IMR-90 (cell line): Measurements from ENCODE around the gene NOP9. TPM values are rescaled to one million over a fixed set of nuclear protein-coding genes. Genes with fewer than 3 reads are reported as not detected.

Experiments used
- ATAC-seq: fragments of 200-7000 bp; cut with Tn5 transposase; 2 replicates; pipeline ENCODE4 v1.9.1; 2020; ENCODE audit warnings: low read depth, mild to moderate bottlenecking, moderate library complexity
- BruUV-seq: library from RNA; stranded (reverse); fragments of 400-500 nt; replicated peaks from 2 replicates; lab custom pipeline; 2021; lab: Mats Ljungman, UMichigan
- CTCF ChIA-PET: fragments of 300-600 bp; formaldehyde crosslinking; extraction: SDS; loops from one replicate; lab custom pipeline; 2021; ENCODE audit warnings: antibody characterized with exemption; lab: Yijun Ruan, JAX
- POLR2A ChIA-PET: fragments of 300-600 bp; sonication (Branson Sonifier 250); formaldehyde crosslinking; loops from one replicate; lab custom pipeline; 2022; ENCODE audit warnings: antibody characterized with exemption; ENCODE audit not compliant: unreplicated experiment; lab: Charles Lee
- DNase-seq: peaks from one replicate; pipeline ENCODE4 v3.0.0; 2013
- H2AFZ ChIP-seq: replicated peaks from 2 replicates; pipeline ENCODE3; 2013; ENCODE audit warnings: low read length, mild to moderate bottlenecking; ENCODE audit not compliant: poor library complexity
- H2AK5ac ChIP-seq: 2 replicates; pipeline ENCODE4 v1.6.1; 2013; ENCODE audit warnings: low read depth, low read length, inconsistent platforms
- H2AK9ac ChIP-seq: replicated peaks from 2 replicates; pipeline ENCODE3; 2013; ENCODE audit warnings: mild to moderate bottlenecking, low read depth, low read length, moderate library complexity; ENCODE audit not compliant: poor library complexity
- H2BK120ac ChIP-seq: 2 replicates; pipeline ENCODE4 v1.6.1; 2013; ENCODE audit warnings: low read depth, low read length, inconsistent platforms
- H2BK15ac ChIP-seq: 3 replicates; pipeline ENCODE4 v1.6.1; 2013; ENCODE audit warnings: low read depth, low read length, inconsistent platforms
- H2BK20ac ChIP-seq: 2 replicates; pipeline ENCODE4 v1.6.1; 2013; ENCODE audit warnings: low read depth, mild to moderate bottlenecking, inconsistent platforms, low read length, moderate library complexity
- H2BK5ac ChIP-seq: 2 replicates; pipeline ENCODE4 v1.6.1; 2013; ENCODE audit warnings: mild to moderate bottlenecking, low read depth, low read length, inconsistent platforms; ENCODE audit not compliant: poor library complexity, severe bottlenecking
- H3K14ac ChIP-seq: replicated peaks from 2 replicates; pipeline ENCODE4 v1.6.1; 2013; ENCODE audit warnings: low read depth, low read length, inconsistent platforms
- H3K18ac ChIP-seq: 2 replicates; pipeline ENCODE4 v1.6.1; 2013; ENCODE audit warnings: low read depth, low read length, control low read depth
- H3K23ac ChIP-seq: 2 replicates; pipeline ENCODE4 v1.6.1; 2013; ENCODE audit warnings: low read depth, low read length, inconsistent platforms
- H3K27ac ChIP-seq: 2 replicates; pipeline ENCODE4 v1.5.1; 2013; ENCODE audit warnings: mild to moderate bottlenecking, control low read depth, low read length; ENCODE audit not compliant: insufficient read depth
- H3K27me3 ChIP-seq: 2 replicates; pipeline ENCODE4 v1.6.1; 2013; ENCODE audit warnings: low read length; ENCODE audit not compliant: control insufficient read depth, insufficient read depth
- H3K36me3 ChIP-seq: 2 replicates; pipeline ENCODE4 v1.6.1; 2013; ENCODE audit warnings: low read length, mixed read lengths; ENCODE audit not compliant: control insufficient read depth, insufficient read depth
- H3K4ac ChIP-seq: 2 replicates; pipeline ENCODE4 v1.6.1; 2013; ENCODE audit warnings: low read depth, low read length, inconsistent platforms
- H3K4me1 ChIP-seq: 2 replicates; pipeline ENCODE4 v1.6.1; 2013; ENCODE audit warnings: low read length, mixed read lengths; ENCODE audit not compliant: control insufficient read depth, insufficient read depth
- H3K4me2 ChIP-seq: 2 replicates; pipeline ENCODE4 v1.6.1; 2013; ENCODE audit warnings: low read depth, mild to moderate bottlenecking, control low read depth, low read length, moderate library complexity
- H3K4me3 ChIP-seq: 2 replicates; pipeline ENCODE4 v1.5.1; 2013; ENCODE audit warnings: low read depth, mild to moderate bottlenecking, control low read depth, low read length, moderate library complexity; ENCODE audit not compliant: insufficient read depth
- H3K56ac ChIP-seq: 2 replicates; pipeline ENCODE4 v1.6.1; 2013; ENCODE audit warnings: low read length, inconsistent platforms; ENCODE audit not compliant: insufficient read depth; ENCODE audit errors: extremely low read depth
- H3K79me1 ChIP-seq, 2 experiments: 2 replicates each; pipeline ENCODE4 v1.6.1; 2013; ENCODE audit warnings: low read length in 2 of 2, inconsistent platforms in 1 of 2, low read depth in 1 of 2
- H3K9ac ChIP-seq: 2 replicates; pipeline ENCODE4 v1.6.1; 2013; ENCODE audit warnings: low read depth, low read length, control low read depth
- H3K9me1 ChIP-seq: 2 replicates; pipeline ENCODE4 v1.6.1; 2013; ENCODE audit warnings: low read length, inconsistent platforms; ENCODE audit not compliant: insufficient read depth
- H3K9me3 ChIP-seq: 2 replicates; pipeline ENCODE4 v1.6.1; 2013; ENCODE audit warnings: low read length; ENCODE audit not compliant: control insufficient read depth, insufficient read depth
- H4K20me1 ChIP-seq: 2 replicates; pipeline ENCODE4 v1.6.1; 2013; ENCODE audit warnings: low read length, inconsistent platforms; ENCODE audit not compliant: insufficient read depth
- H4K5ac ChIP-seq: 2 replicates; pipeline ENCODE4 v1.6.1; 2013; ENCODE audit warnings: mild to moderate bottlenecking, low read depth, low read length, control low read depth
- H4K8ac ChIP-seq, 2 experiments: 2 replicates each; pipeline ENCODE4 v1.6.1; 2013; ENCODE audit warnings: low read depth in 2 of 2, low read length in 2 of 2, control low read depth in 1 of 2, inconsistent platforms in 1 of 2
- H4K91ac ChIP-seq: 2 replicates; pipeline ENCODE4 v1.6.1; 2013; ENCODE audit warnings: low read depth, low read length, inconsistent platforms; ENCODE audit not compliant: insufficient read depth
- BHLHE40 ChIP-seq: fragments of 150-350 bp; IDR thresholded peaks from 2 replicates; pipeline ENCODE4 v1.6.1; 2016; ENCODE audit warnings: mild to moderate bottlenecking, low read depth, low read length
- CEBPB ChIP-seq: IDR thresholded peaks from 2 replicates; pipeline ENCODE4 v1.6.1; 2012; ENCODE audit warnings: low read depth, low read length, improper control_type of control experiment
- CHD1 ChIP-seq: IDR thresholded peaks from 2 replicates; pipeline ENCODE4 v1.6.1; 2012; ENCODE audit warnings: low read depth, low read length, improper control_type of control experiment
- CTCF ChIP-seq: conservative IDR thresholded peaks from 2 replicates; pipeline ENCODE4 v1.5.1; 2012; ENCODE audit warnings: mild to moderate bottlenecking, low read depth, low read length, improper control_type of control experiment
- ELK1 ChIP-seq: fragments of 150-350 bp; IDR thresholded peaks from 2 replicates; pipeline ENCODE4 v1.6.1; 2016; ENCODE audit warnings: low read depth, mild to moderate bottlenecking, low read length, moderate library complexity, borderline replicate concordance
- FOS ChIP-seq: fragments of 150-350 bp; IDR thresholded peaks from 2 replicates; pipeline ENCODE4 v1.6.1; 2016; ENCODE audit warnings: low read depth, low read length
- MAFK ChIP-seq: IDR thresholded peaks from 2 replicates; pipeline ENCODE4 v1.6.1; 2012; ENCODE audit warnings: low read depth, low read length, improper control_type of control experiment
- MAZ ChIP-seq: IDR thresholded peaks from 2 replicates; pipeline ENCODE4 v1.6.1; 2012; ENCODE audit warnings: low read depth, mild to moderate bottlenecking, low read length, improper control_type of control experiment, moderate library complexity, borderline replicate concordance
- MXI1 ChIP-seq: IDR thresholded peaks from 2 replicates; pipeline ENCODE4 v1.6.1; 2012; ENCODE audit warnings: low read depth, mild to moderate bottlenecking, low read length, moderate library complexity, borderline replicate concordance
- NFE2L2 ChIP-seq: fragments of 150-350 bp; IDR thresholded peaks from 2 replicates; pipeline ENCODE4 v1.6.1; 2016; ENCODE audit warnings: low read depth, mild to moderate bottlenecking, low read length
- POLR2A ChIP-seq: IDR thresholded peaks from 2 replicates; pipeline ENCODE4 v1.6.1; 2012; ENCODE audit warnings: mild to moderate bottlenecking, low read depth, low read length
- RAD21 ChIP-seq: IDR thresholded peaks from 2 replicates; pipeline ENCODE4 v1.6.1; 2012; ENCODE audit warnings: low read length, improper control_type of control experiment
- RCOR1 ChIP-seq: IDR thresholded peaks from 2 replicates; pipeline ENCODE4 v1.6.1; 2012; ENCODE audit warnings: mild to moderate bottlenecking, low read length, improper control_type of control experiment; ENCODE audit not compliant: insufficient replicate concordance
- RFX5 ChIP-seq: IDR thresholded peaks from 2 replicates; pipeline ENCODE4 v1.8.0; 2012; ENCODE audit warnings: low read depth, mild to moderate bottlenecking, low read length, moderate library complexity
- SMC3 ChIP-seq: fragments of 150-350 bp; IDR thresholded peaks from 2 replicates; pipeline ENCODE4 v1.6.1; 2016; ENCODE audit warnings: low read depth, mild to moderate bottlenecking, antibody characterized with exemption, low read length, moderate library complexity
- USF2 ChIP-seq: fragments of 150-350 bp; IDR thresholded peaks from 2 replicates; pipeline ENCODE4 v1.6.1; 2017; ENCODE audit warnings: mild to moderate bottlenecking, antibody characterized with exemption, low read length, low read depth
- WGBS, 2 experiments: methylation state at CpG; one replicate each; pipeline versions ENCODE4 v1.1.5 to v1.1.7; 2013; ENCODE audit warnings: missing lambda C conversion rate in 2 of 2; ENCODE audit not compliant: insufficient read length in 1 of 2; ENCODE audit errors: extremely low coverage in 2 of 2; 5-methylcytosine and 5-hydroxymethylcytosine counted together
- dilution Hi-C: fragments of 300-500 bp; cut with HindIII; formaldehyde crosslinking; loops from one replicate; pipeline ENCODE4 v1.14.3; 2018; ENCODE audit warnings: low sequenced_read_pairs; ENCODE audit not compliant: unreplicated experiment
- in situ Hi-C: fragments of 300-500 bp; cut with MboI; formaldehyde crosslinking; loops from 3 replicates; pipeline ENCODE4 v1.14.3; 2019; ENCODE audit warnings: low sequenced_read_pairs, inconsistent platforms, mixed read lengths
- intact Hi-C: fragments of 100-400 bp; cut with micrococcal nuclease; formaldehyde crosslinking; loops from 2 replicates; pipeline ENCODE4 v1.10.0; 2022
- polyA plus RNA-seq, 3 experiments: library from polyadenylated mRNA; depleted of rRNA; stranded (reverse); fragments of >200 nt; gene quantifications; 2 replicates each; pipeline ENCODE4 v1.2.3, GENCODE V29; 2012; ENCODE audit warnings: low replicate concordance in 1 of 3
- total RNA-seq: library from RNA; depleted of rRNA; stranded (reverse); fragments of >200 nt; gene quantifications from 2 replicates; pipeline ENCODE4 v1.2.3, GENCODE V29; 2012

The NOP9 gene
- total and polyA plus RNA-seq, 2 of the 4 experiments (the other 2 are of a cell fraction) = 11.8 to 25.8 TPM

- TF ChIP-seq CTCF (no peak), ELK1 (no peak), CHD1 (no peak), BHLHE40 (no peak), MAFK (no peak), MXI1 (no peak), POLR2A (no peak), RCOR1 (no peak), RFX5 (no peak), CEBPB (no peak), NFE2L2 (no peak), MAZ (no peak), RAD21 (no peak), USF2 (no peak), FOS (no peak), SMC3 (no peak)
- CTCF ChIA-PET = interaction anchor here (0.6 kb wide), 1 partner anchor 42 kb away, joined by 3 read pairs; no protein-coding TSS in a partner anchor
- Histone ChIP-seq H4K91ac (no peak overlapping the region), H3K9me1 (no peaks in the 10 kb centered on the region; the same call in 1 of the 2 replicates), H3K79me1 (peaks cover 0 to 7% of the 10 kb centered on the region in 2 experiments; a peak in 2 of 4 replicates), H3K9ac (no peak overlapping the region), H2AK9ac (no peak overlapping the region), H4K8ac (no peak overlapping the region), H3K4me1 (no peaks in the 10 kb centered on the region), H2AK5ac (no peak overlapping the region), H4K20me1 (no peaks in the 10 kb centered on the region; the same call in 1 of the 2 replicates), H3K23ac (no peak overlapping the region), H3K4ac (no peak overlapping the region), H3K36me3 (peaks cover 8% of the 10 kb centered on the region), H3K27ac (no peak overlapping the region), H3K9me3 (no peaks in the 10 kb centered on the region), H2BK15ac (no peak overlapping the region), H3K14ac (no peak overlapping the region), H3K18ac (no peak overlapping the region), H2AFZ (no peak overlapping the region), H2BK120ac (no peak overlapping the region), H2BK5ac (no peak overlapping the region), H3K4me2 (no peak overlapping the region), H4K5ac (no peak overlapping the region), H3K27me3 (no peaks in the 10 kb centered on the region), H2BK20ac (no peak overlapping the region), H3K4me3 (no peak overlapping the region), H3K56ac (no peak overlapping the region)
- WGBS, 2 experiments = 75% methylated on average over 2 of the region's 4 CpGs; no CpG with 5 or more reads in 1 of the 2 experiments
- peak; percentile 81 for ATAC-seq
- dilution Hi-C loops (no loop called here), intact Hi-C loops (no loop called here), in situ Hi-C loops (no loop called here)
- DNase-seq = no peak
- BruUV-seq = no TSS peak
- POLR2A ChIA-PET = no interaction called here
Observed at GRCh38 chr14:24285351-24285750, 14.3 kb upstream of the NOP9 start.
